Left cardiac atrium (tissue), 4 donors: ENCODE measurements around the gene C11orf16. TPM values are rescaled to one million over a fixed set of nuclear protein-coding genes. Genes with fewer than 3 reads are reported as not detected.
"Not testable (repeated sequence)": the region's sequence is repeated elsewhere in the genome, so short reads cannot be mapped to it uniquely, and the experiment has no call there.

Experiments
- ATAC-seq, 2 donors: fragments of 200-7000 bp; cut with Tn5 transposase; one replicate each; pipeline ENCODE4 v1.9.1; 2020; ENCODE audit warnings: mild to moderate bottlenecking in 2 of 2, moderate library complexity in 2 of 2
- DNase-seq: peaks from one replicate; pipeline ENCODE4 v3.0.0-alpha.2; 2020
- intact Hi-C, 2 donors: fragments of 100-400 bp; cut with DNase I; formaldehyde crosslinking; loops; one replicate each; pipeline versions ENCODE4 v1.14.1 to v1.15.1; 2022 to 2023
- total RNA-seq, 2 donors: library from RNA; stranded (reverse); fragmentation: NEBNext Ultra II Directional; extraction: Animal tissue kit (Norgen Biotek cat#: 25700); gene quantifications; one replicate each; pipeline ENCODE4 v1.2.1, GENCODE V29; 2021
- donor health status: DM: no; HTN: yes; CAD: no.
- donor health status: DM: no; HTN: yes; CAD: no; lungs with severe emphysema.
- donor health status: DM: yes; HTN: yes; CAD: no.
- donor health status: Dilated cardiomyopathy.

C11orf16 gene
- total RNA-seq, 2 donors from 2014 or later = not detected

DNA sequence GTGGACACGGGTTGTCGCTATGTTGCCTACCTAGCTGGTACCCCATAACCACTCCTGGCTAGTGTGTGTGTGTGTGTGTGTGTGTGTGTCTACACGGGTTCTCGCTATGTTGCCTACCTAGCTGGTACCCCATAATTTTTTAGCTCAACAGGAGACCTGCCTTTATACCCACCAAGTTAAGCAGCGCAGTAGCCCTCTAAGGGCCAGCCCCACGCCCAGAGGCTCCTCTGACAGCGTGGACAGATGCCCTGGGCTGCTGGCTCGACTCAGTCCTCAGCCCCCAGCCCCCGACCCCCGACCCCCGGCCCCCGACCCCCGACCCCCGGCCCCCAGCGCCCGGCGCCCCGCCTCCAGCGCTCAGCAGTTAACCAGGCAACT, 22.1 kb downstream of the C11orf16 start:
- DNase-seq (no peak), ATAC-seq (peak; percentile 2 to 8)
- intact Hi-C loops = loop anchor here in 1 of 2 donors (5.0 to 10.0 kb wide), 2 partner anchors 224 to 228 kb away; partner anchors contain the start of genes RPL27A and TRIM66

DNA sequence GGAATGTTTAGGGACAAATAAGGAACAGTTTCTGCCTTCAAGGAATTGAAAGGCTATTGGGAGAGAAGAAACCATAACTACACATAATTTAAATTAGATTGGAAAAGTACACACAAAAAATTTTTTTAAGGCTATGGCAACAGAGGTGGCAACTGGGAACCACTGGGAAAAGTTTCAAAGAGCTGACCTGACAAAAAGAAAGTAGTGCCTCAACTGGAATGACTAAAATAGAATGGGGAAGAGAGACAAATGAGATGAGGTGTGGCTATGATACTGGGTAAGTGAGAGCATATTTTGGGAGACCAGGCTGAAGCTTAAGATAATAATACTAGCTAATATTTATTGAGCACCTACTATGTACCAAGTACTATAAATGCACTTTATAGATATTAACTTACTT, 24.6 kb downstream of the C11orf16 start:
- ATAC-seq = no peak
- intact Hi-C loops = no loop called here

GRCh38 chr11:8907116-8907515, 25.6 kb downstream of the C11orf16 start:
- ATAC-seq (no peak), DNase-seq (no peak)
- intact Hi-C loops = no loop called here

More for the DNA sequence above, 24.6 kb downstream of the C11orf16 start:
- DNase-seq = no peak

DNA sequence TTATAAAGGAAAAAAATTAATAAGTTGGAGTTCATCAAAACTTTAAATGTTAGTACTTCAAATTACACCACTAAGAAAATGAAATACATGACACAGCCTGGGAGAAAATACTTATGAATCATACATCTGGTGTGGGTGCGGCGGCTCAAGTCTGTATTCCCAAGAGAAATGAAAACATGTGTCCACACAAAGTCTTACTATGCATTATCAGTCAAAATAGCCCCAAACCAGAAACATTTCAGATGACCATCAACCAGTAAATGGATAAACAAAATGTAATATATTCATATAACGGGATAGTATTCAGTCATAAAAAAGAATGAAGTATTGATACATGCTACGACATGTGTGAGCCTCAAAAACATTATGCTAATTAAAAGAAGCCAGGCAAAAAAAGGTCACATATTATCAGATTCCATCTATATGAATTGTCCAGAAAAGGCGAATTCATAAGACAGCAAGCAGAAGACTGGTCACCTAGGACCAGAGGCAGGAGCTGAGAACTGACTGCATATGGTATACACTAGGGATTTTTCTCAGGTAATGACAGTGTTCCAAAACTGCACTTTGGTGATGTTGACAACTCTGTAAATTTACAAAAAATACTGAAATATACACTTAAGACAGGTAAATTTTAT, 27.1 kb downstream of the C11orf16 start:
- intact Hi-C loops = no loop called here
- no peak for DNase-seq
- peak in 1 of 2 donors; percentile 29 for ATAC-seq

DNA sequence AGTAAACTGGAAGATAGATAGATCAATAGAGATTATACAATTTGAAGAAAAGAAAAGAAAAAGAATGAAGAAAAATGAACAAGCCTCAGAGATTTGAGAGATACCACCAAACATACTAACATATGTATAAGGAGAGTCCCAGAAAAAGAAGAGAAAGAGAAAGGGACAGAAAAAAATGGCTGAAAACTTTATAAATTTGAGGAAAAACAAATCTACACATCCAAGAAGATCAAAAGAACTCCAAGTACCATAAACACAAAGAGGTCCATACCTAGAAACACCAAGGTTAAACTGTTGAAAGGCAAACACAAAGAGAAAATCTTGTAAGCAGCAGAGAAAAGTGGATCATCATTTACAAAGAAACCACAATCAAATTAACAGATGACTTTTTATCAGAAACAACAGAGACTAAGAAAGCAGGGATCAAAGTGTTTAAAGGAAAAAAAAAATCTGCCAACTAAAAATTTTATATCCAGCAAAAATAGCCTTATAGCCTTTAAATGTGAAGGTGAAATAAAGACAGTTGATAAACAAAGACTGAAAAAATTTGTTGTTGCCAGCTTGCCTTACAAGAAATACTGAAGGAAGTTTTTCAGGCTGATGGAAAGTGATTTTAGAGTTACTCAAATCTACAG, 33.5 kb downstream of the C11orf16 start:
- intact Hi-C loops = no loop called here
- DNase-seq = no peak
- ATAC-seq = no peak

- intact Hi-C loops, DNase-seq, ATAC-seq: not testable (repeated sequence)
Observed at GRCh38 chr11:8891185-8891584, 41.6 kb downstream of the C11orf16 start.

GRCh38 chr11:8886322-8886721, 46.4 kb downstream of the C11orf16 start:
- intact Hi-C loops = no loop called here
- ATAC-seq (no peak), DNase-seq (no peak)

- intact Hi-C loops, ATAC-seq, DNase-seq: not testable (repeated sequence)
Observed at GRCh38 chr11:8881585-8881984, 51.2 kb downstream of the C11orf16 start.

- no peak for DNase-seq
- intact Hi-C loops = no loop called here
- no peak for ATAC-seq
Observed at GRCh38 chr11:8878771-8879170, 54.0 kb downstream of the C11orf16 start.

DNA sequence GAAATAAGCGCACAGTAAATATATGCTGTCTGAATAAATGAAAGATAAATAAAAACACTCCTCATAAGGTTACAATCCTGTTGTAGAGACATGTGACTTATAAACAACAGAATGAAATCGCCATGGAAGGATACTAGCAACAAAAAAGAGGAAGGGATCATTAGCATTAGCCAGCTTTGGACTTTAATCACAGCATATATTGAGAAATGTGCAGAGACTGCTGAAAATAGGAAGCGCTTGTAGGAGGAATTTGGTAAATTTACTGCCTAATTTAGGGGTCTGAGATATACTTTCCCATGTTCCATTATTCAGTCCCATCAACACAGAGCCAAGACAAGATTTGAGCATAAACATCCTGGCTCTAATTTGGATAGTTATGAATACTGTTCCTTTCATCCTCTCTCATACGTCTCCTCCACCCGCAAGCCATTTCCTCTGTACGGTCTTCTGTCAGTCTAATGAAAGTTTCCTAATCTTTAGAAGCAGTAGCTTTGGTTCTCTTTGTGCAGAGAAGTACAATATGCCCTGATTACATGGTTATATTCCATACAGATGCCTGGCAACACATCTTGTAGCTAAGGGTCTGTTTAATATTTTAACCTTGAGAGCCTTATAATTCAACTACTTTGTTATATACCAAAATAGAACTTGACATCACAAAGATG, 58.9 kb downstream of the C11orf16 start:
- ATAC-seq (no peak), DNase-seq (no peak)
- intact Hi-C loops = no loop called here

GRCh38 chr11:8871962-8872361, 60.8 kb downstream of the C11orf16 start:
- DNase-seq = no peak
- intact Hi-C loops = no loop called here
- no peak for ATAC-seq

DNA sequence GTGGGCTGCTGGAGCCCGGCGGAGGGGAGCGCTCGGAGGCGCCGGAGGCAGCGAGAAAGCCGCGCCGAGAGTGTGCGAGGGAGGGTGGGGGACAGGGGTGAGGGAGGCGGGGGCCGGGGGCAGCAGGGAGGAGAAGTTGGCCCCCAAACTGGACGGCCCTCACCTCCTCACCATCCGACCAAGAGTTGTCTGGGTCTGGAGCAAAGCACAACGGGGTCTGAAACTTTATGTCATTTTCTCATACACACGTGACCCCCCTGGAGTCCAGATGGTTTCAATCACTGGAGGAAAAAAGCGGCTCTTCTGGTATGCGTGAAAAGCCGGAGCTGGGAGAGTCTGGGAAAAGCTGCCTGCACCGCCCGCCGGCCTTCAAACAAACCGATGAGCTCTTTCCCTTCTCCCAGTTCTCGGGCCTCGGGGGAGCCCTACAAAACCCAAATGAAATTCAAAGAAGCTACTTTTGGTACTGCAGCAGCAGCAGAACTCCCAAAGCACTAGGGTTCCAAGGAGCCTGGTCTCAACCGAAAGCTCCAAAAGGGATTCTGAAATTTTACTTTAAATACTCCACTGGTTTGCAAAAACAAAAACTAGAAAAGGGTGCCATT, 61.5 kb downstream of the C11orf16 start:
- peak; percentile 62 for DNase-seq
- intact Hi-C loops = no loop called here
- ATAC-seq = peak; percentile 85

- peak; percentile 79 to 90 for ATAC-seq
- peak; percentile 52 for DNase-seq
- intact Hi-C loops = no loop called here
Observed at GRCh38 chr11:8870411-8871170, 62.2 kb downstream of the C11orf16 start.

Other genes starting within 250 kb of the C11orf16 start
- 10 to 100 TPM; 22.6 to 23.2 TPM for gene AKIP1, start 21.8 kb downstream of the C11orf16 start, total RNA-seq
- gene ASCL3, start 10.1 kb upstream of the C11orf16 start, total RNA-seq = not detected
- gene TMEM9B, start 31.5 kb upstream of the C11orf16 start, total RNA-seq = 10 to 100 TPM; 35.9 to 45.9 TPM
- 1 to 10 TPM; 1.8 to 1.9 TPM for gene NRIP3, start 71.1 kb upstream of the C11orf16 start, total RNA-seq
- 1 to 10 TPM; 2.0 to 4.4 TPM for gene SCUBE2, start 158.7 kb upstream of the C11orf16 start, total RNA-seq